Renal cortex interstitium (tissue), 11 donors: ENCODE data around the gene PVALB. TPM values are rescaled to one million over a fixed set of nuclear protein-coding genes. Genes with fewer than 3 reads are reported as not detected.

ENCODE experiments used
- DNase-seq, 11 donors: peaks; one replicate each; pipeline ENCODE4 v3.0.0-alpha.2; 2013; ENCODE audit warnings: low read depth in 9 of 11, low spot score in 4 of 11; ENCODE audit errors: extremely low read depth in 1 of 11
- polyA plus RNA-seq, 3 donors: library from polyadenylated mRNA; unstranded; fragments of 120-200 nt; gene quantifications; one replicate each; pipeline ENCODE4 v1.2.1, GENCODE V29; 2013; ENCODE audit not compliant: insufficient read length in 3 of 3

Gene PVALB
- polyA plus RNA-seq, 3 donors, result 5.2 to 7.0 (median 5.6) TPM

DNA sequence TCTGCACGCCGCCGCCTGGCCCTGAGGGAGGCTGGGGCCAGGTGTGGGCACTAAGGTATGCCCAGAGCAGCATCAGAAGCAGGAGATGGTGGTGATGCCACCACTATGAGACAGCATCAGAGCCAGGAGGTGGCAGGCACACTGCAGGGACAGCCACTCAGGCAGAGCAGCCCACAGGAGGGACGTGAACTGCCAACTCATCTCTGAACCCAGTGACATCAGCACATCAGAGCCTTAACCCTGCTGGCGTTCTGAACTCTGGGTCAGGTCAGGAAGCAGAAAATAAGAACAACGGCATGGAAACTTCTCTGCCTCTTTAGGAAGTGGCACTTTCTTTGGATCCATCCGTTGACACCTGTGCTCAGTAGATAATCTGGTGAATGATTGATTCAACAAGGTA is 26.2 kb downstream of the PVALB start:
- DNase-seq, result no peak

DNA sequence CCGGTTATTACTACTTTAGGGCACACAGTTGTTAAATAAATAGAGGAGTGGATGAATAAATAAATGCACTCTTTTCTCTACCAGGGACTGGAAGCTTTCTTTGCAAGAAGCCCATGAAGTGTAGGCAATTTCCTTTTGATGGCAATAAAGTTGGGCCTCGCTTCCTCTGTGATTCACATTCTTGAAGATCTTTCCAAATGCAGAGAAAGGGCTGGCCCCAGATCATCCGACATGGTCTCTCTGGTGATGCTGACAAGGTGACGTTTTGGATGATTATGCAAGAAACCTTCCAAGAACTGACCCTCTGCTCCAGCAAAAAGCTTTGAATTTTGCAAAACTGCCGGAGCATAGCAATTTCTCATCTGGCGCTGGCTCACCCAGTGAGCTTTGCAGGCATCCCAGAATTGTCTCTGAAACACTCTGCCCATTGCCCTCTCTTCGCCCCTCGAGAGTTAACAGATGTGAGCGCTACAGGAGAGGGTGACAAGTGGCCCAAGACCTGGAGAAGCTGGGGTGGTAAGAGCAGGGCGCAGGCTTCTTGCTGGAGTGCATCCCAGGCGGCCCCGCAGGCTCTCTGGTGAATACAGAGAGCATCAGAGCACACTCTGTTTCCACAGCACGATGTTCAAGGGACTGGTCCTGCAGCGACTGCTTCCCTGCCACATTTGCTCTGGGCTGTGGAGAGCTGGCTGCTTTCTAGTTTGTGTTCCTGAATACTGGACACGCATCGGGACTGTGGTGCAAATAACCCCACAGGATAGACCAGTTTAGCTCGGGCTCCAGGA is 29.4 kb downstream of the PVALB start:
- DNase-seq, result no peak

DNA sequence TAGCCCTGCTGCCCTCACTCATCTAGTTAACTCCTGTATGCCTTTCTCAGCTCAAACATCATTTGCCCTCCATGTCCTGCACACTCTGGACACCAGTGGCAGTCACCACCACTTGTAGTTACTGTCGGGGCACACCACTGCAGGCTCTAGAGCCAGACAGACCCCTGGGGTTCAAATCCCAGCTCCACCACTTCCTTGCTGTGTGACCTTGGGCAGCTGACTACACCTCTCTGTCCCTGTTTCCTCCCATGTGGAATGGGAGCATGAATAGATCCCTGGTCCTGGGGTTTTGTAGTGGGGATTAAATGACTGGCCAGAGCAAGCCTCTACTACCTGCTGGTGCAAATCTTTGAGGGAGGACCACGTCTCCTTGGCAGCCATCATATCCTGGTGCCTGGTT is 33.1 kb downstream of the PVALB start:
- DNase-seq, result no peak

DNA sequence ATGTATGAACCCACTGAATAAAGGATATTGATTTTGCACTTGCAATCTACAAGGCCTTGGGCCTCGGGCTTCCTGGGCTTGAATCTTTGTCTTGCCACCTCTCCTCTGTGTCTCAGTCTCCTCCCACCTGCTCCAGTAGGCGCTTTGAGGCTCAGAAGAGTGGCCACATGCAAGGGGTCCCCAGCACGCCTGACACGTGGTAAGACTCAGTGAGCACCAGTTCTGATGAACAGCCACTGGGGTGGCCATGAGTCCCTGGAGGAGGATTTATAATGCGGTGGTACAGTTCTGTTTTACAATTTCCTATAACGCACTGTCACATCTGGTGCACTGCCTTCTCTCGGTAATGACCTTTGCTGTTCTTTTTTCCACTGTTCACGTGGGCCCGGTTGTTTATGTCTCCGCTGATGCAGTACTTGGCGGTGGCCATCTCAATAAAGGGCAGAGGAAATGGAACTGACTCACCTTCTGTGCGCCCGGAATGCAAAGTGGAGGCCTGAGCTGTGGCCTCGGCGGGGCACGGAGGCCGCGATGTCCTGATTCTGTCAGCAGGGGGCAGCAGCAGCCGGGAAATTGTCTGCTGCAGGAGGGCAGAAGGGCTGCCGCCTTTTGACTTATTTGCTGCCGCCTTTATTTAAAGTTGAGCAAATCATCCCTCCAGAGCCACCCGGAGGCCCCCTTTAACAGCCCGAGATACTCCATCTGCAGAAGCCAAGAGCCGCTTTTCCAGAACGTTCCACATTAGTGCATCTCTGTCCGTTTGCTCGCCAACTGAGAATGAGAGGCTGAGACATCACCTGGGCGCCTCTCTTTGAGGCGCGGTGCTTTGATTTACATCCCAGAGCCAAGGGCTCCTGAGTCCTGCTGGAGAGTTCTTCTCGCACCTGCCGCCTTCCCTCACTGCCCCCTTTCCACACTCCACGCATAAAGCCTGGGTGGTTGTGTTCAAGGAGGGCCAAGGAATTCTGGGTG is 34.9 kb downstream of the PVALB start:
- DNase-seq, result peak in 3 of 11 donors; percentile 39 to 59 (median 53)

DNA sequence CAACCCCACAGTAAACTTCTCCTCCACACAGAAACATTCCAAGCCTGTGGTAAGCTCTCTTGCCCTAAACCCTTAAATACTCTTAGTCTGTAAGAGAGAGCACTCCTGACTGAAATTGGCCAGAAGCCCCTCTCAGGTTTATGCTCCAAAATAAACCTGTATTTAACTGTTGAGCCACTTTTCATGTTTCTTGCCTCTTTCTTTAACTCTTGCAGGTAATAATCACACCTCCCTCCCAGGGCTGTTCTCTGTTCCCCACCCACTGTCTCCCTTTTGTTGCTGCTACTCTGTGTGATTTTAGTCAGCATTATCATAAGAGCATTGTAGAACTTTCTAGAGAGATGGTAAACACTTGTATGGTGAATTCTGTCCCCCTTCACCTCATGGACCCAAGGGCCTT is 38.8 kb downstream of the PVALB start:
- no peak for DNase-seq

DNA sequence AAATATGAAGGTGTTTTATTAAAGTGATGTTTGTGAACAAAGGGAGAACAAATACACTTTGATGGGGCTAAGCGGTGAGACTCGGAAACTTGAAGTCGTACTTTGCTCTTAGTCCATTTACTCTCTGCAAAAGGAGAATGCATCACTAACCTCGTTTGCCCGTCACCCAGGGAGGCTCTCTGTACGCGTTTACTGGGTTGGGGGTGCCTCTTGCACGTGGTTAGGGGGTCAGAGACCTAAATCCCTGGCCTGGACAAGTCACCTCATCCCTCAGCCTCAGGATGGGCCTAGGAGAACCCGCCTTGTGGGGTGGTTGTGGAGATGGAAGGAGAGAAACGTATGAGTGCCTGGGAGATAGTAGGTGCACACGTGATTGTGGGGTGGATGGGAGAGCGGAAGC is 40.1 kb downstream of the PVALB start:
- no peak for DNase-seq

DNA sequence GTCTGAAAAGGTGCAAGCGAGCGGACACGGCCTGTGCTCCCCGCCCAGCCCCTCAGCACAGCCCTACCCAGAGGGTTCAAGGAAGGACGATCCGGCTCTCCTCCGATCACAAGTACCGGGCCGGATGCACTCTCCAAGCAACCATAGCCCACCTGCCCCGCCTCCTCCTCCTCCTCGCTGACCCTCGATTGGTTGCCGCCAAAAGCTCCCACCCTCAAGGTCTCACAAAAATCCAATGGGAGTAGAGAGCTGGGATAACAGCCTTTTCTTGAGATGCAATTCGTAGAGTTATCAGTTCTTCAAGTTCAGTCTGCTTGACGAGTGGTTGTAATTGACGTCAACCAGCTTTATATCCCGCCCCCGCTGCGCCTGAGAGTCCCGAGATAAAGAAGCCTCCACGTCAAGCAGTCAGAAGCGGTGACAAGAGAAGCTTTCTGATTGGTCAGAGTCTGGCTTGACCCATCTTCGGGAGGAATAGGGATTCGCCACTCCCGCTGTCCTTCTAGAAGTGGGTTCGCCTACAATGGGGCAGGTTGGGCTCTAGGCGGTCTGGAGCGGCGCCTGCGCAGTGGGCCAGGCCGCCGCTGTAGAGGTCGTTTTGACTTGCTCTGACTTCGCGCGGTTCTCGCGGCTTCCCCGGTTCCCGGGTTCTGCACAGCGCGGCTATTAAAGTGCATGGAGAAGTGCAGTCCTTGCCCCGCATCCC is 40.7 kb downstream of the PVALB start, which contains the start of gene IFT27:
TSS of gene IFT27 (minus strand) at position 156 of the 706 bp plus-strand sequence. CDS start 412 bp downstream, outside the sequence.
- DNase-seq, result peak; percentile 99 to 100 (median 100)

DNA sequence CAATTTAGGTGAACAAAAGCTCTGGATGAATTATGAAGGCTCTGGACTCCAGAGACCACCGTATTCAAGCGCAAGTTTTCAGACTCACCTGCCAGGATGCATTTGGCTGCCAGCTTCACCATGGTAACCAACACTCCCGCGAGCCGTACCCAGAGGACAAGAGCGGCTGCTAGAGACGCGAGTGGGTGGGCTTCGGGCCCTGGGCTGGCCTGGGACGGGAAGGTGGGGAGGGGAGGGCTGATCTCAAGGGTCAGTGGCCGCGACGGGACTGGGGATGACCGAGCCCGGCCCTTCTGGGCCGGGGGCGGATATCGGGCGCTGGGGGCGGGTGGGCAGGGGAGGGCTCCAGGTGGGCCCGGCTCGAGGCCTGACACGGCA is 41.3 kb downstream of the PVALB start:
- peak in 2 of 11 donors; percentile 28 to 41 for DNase-seq

DNA sequence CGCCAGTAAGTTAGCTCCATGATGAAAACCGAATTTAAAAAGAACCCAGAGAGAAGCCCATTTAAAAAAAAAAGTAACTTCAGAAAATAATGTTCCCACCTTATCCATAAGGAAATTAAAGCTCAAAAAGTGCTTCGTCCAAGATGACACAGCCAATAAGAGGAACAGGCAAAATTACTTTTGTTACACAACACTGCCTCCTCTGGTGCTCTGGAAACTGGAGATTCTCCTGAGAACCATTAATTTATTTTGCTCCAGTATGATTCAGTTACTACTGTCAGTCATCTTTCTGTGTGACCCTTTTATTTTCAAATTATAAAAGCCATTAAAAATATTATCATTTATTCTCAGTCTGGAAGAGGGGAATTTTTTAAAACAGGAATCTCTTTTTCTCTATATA is 42.9 kb downstream of the PVALB start:
- DNase-seq, result no peak

DNA sequence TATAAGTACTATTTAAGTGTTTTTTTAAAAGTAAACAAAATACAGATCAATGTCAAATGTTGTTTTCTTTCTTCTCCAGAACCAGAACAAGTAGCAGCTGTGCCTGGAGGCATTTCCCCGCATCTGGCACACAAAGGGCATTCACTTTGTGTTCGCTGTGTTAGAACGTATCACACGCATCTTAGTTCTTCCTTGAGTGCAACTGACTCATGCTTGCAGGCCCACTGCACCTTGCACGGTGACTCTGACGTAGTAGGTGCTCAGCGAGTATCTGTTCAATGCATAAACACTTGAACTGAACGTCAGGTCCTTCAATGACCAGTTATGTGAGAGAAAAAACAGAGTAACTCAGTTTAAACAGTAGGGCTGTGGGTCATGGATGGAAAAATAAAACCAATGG is 44.4 kb downstream of the PVALB start:
- no peak for DNase-seq

DNA sequence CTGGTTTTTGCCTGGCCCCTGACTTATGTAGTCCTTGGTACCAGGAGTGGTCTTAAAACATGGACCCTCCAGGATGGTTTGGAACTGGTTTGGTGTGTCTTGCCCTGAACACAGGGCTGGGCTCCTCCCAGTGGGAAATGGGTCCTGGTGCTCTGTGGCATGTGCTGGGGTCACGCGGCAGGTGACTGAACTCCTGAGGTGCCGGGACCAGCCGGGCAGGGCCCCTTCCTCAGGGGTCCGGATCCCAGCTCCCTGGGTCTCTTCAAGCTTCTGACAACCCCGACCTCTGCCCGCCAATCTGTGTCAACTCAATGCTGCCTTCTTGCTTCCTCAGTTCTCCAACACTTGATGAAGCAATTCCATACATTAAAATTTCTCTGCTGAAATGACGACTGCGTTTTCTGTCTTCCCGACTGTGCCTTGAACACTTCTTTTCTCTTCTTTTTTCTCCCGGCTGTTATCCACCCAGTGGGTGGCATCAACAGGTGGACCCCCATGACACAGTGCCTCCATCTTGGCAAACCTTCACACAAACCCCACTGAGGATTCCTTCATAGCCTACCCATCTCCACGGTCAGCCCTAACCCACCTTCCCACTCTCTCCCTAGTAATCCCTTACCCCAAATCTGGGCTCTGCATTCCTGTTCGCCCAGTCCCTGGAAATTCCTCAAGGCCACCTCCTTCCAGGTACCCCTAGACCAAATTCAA is 45.3 kb downstream of the PVALB start:
- no peak for DNase-seq

DNA sequence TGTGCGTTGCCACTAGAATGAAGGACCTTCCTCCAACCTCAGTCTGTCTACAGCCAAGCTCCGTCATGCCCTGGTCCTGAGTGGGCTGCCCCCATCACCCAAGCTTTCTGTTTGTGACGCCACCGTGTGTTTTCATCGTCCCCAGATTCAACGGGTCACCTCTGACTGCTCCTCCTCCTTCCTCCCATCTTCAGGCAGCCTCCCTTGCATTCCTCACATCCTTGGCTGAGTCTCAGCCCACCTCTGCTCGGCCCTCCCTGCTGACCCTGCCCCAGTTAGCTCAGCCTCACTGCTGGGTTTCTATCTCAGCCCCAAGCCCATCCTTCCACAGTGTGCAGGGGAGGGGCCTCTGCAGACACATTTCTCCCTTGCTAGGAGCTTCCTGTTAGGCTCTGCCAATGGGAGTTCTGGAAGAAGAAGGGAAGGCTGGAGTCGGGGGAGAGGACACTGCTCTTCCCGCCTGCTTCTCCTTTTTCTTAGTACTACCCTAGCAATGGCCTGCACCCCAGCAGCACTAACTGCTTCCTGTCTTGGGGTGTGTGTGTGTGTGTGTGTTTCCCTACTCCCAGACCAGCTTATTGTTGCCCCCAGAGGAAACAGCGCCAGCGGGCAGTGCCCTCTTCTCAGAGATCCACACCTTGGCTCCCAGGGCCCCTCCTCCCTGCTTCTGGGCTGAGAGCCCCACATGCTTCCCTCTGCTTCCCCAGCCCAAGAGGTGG is 46.2 kb downstream of the PVALB start:
- DNase-seq, result peak in 3 of 11 donors; percentile 8 to 32 (median 16)

DNA sequence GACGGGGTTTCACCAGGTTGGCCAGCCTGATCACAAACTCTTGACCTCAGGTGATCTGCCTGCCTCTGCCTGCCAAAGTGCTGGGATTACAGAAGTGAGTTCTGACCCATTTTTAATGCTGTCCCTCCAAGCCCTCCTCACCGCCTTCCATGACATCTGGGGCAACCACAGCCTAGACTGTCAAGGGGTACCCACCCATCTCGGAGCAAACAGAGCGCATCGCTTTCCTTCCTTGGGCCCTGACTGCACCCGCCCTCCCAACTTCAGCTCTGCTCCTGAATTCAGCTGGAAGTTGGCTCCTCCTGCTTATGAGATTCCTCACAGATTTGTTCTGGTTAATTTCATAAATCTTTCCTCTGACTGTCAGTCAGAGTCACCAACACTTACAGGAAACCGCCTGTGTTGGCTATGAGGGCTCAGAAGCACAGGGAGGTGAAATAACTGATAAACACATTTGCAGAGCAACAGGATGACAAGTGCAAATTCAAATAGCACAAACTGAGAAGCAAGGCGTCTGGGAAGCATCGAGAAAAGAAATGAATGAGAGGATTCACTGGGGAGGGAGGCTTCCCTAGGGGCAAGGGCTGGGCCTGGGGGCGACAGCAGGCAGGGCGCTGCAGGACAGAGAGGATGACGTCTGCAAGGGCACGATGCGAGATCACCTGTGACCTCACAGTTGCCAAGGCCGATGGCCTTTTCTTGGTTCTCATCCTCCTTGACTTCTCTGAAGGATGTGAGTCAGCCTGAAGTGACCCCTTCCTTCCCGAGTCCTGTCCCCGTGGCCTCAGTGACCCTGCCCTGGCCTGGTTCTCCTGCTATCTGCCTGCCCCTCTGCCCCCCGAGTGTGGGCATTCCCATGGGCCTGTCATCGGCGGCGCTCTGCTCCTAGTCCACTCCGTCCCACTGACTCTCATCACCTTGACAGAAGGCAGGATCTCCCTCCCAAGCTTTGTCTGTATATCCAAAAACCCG is 47.0 kb downstream of the PVALB start:
- no peak for DNase-seq

DNA sequence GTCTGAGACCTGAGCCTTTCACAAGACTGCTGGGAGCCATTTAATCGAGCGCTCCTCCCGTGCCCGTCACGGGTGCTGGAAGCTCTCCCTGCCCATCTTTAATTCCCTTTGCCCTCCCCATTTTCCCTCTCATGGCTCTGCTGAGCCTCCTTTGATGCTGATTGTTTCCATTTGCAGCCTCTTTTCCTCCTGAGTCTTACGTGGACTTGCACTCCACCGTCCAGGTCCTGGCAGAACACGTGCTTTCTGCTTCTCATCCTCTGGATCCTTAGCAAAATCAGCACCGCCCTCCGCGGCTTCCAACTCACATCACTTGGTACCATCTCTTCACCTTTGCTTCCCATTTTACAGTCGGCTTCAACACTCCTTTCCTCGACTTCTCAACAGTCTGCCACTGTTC is 48.2 kb downstream of the PVALB start:
- no peak for DNase-seq

DNA sequence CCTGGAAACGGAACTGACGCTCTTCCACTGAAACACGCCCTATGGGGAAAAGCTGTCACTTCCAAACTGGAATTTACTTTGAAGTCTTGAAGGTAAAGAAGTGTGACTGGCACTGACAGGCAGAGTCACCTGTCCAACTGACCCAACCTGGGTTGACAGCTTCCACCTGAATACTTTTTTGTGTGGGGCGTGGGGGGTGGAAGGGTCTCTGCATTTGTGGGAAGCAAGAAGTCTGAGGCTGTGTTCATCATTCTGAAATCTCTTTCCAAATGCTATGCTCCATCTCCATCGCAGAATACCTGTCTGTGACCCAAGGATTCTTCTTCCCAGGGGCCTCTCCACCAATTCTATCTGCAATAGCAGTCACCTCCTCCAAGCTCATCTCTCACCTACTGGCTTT is 48.7 kb downstream of the PVALB start:
- DNase-seq, result no peak

DNA sequence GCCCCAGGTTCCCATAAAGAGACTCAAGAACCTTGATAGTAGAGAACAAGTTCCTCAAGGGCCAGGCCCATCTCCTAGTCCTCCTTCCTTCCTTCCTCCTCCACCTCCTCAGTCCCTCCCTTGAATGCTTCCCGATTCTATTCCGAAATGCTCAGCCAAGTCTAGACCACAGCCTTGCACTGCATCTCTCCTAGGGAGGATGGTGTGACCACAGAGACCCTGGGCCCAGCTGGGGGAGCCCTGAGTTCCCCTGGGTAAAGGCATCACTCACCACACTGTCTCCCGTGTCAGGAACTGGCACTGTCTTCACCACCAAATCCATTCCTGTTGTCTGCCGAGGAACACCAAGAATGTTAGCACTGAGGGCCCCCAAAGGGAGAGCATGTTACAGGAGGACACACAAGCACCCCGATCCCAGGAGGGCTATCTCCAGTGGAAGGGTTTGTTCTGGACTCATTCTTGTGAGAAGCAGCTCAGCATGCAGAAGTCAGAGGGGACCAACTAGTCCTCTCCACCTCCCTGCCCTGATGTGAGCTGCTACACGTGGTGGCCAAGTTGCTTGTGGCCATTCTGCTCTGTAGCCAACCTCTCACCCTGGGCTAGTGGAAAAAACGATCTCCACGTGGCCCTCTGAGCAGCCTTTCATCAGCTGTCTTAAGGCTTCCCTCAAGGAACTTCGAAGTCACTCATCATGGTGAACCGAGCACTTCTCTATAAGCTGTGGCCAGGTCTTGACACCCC is 49.6 kb downstream of the PVALB start:
- no peak for DNase-seq
